ENCODE measurements around the gene CASS4. TPM values are rescaled to one million over a fixed set of nuclear protein-coding genes. Genes with fewer than 3 reads are reported as not detected.
A peak's percentile ranks its signal among the peaks of the same experiment; 100 is the strongest.

Gene CASS4
- total RNA-seq, 1 donor: under 0.01 TPM

GRCh38 chr20:56461576-56461975 is 49.5 kb downstream of the CASS4 start:
- Histone ChIP-seq H3K9me3 (ENCODE audit: low read depth, low read length) (no peaks in the 10 kb centered on the region), H3K36me3 (ENCODE audit: insufficient read depth, low read length) (no peaks in the 10 kb centered on the region), H3K4me3 (ENCODE audit: insufficient read depth, low read length) (no peak overlapping the region), H3K27me3 (ENCODE audit: insufficient read depth, low read length) (no peaks in the 10 kb centered on the region), H3K27ac (ENCODE audit: low read depth, low read length) (no peak overlapping the region), H4K20me1 (ENCODE audit: insufficient read depth, low read length) (no peaks in the 10 kb centered on the region), H2AFZ (ENCODE audit: low read length) (no peak overlapping the region), H3K79me2 (ENCODE audit: insufficient read depth, low read length) (no peaks in the 10 kb centered on the region), H3K4me2 (ENCODE audit: insufficient read depth, low read length) (no peak overlapping the region), H3K4me1 (ENCODE audit: insufficient read depth, low read length) (no peaks in the 10 kb centered on the region)
- TF ChIP-seq CTCF (IDR thresholded peaks at IDR 0.05; ENCODE audit: extremely low read depth, low read depth, low read length): no peak
- no peak for DNase-seq (ENCODE audit: insufficient read length, low spot score, missing footprints)

- no peak overlapping the region for H3K4me2 ChIP-seq (ENCODE audit: insufficient read depth, low read length)
- peaks cover under 1% of the 10 kb centered on the region for H3K79me2 ChIP-seq (ENCODE audit: insufficient read depth, low read length)
- H2AFZ ChIP-seq (ENCODE audit: low read length): no peak overlapping the region
- TF ChIP-seq CTCF (IDR thresholded peaks at IDR 0.05; ENCODE audit: extremely low read depth, low read depth, low read length): no peak
- no peak for DNase-seq (ENCODE audit: insufficient read length, low spot score, missing footprints)
- no peaks in the 10 kb centered on the region for H3K27me3 ChIP-seq (ENCODE audit: insufficient read depth, low read length)
- no peak overlapping the region for H3K4me3 ChIP-seq (ENCODE audit: insufficient read depth, low read length)
- H3K9me3 ChIP-seq (ENCODE audit: low read depth, low read length): no peaks in the 10 kb centered on the region
- H3K4me1 ChIP-seq (ENCODE audit: insufficient read depth, low read length): peaks cover 6% of the 10 kb centered on the region
- H3K36me3 ChIP-seq (ENCODE audit: insufficient read depth, low read length): no peaks in the 10 kb centered on the region
- H3K27ac ChIP-seq (ENCODE audit: low read depth, low read length): no peak overlapping the region
- no peaks in the 10 kb centered on the region for H4K20me1 ChIP-seq (ENCODE audit: insufficient read depth, low read length)
Observed at GRCh38 chr20:56463428-56463827, 51.4 kb downstream of the CASS4 start.

GRCh38 chr20:56465997-56466396 is 53.9 kb downstream of the CASS4 start:
- Histone ChIP-seq H3K36me3 (ENCODE audit: insufficient read depth, low read length) (no peaks in the 10 kb centered on the region), H3K4me3 (ENCODE audit: insufficient read depth, low read length) (no peak overlapping the region), H3K79me2 (ENCODE audit: insufficient read depth, low read length) (peaks cover 26% of the 10 kb centered on the region), H3K27ac (ENCODE audit: low read depth, low read length) (no peak overlapping the region), H3K27me3 (ENCODE audit: insufficient read depth, low read length) (no peaks in the 10 kb centered on the region), H3K4me1 (ENCODE audit: insufficient read depth, low read length) (peaks cover 17% of the 10 kb centered on the region), H3K4me2 (ENCODE audit: insufficient read depth, low read length) (no peak overlapping the region), H4K20me1 (ENCODE audit: insufficient read depth, low read length) (no peaks in the 10 kb centered on the region), H3K9me3 (ENCODE audit: low read depth, low read length) (no peaks in the 10 kb centered on the region), H2AFZ (ENCODE audit: low read length) (peak overlapping the region; percentile 62)
- TF ChIP-seq CTCF (IDR thresholded peaks at IDR 0.05; ENCODE audit: extremely low read depth, low read depth, low read length): no peak
- DNase-seq (ENCODE audit: insufficient read length, low spot score, missing footprints): no peak

GRCh38 chr20:56467968-56468315 is 55.9 kb downstream of the CASS4 start:
- H3K27ac ChIP-seq (ENCODE audit: low read depth, low read length): peak overlapping the region; percentile 98
- H3K4me1 ChIP-seq (ENCODE audit: insufficient read depth, low read length): peaks cover 17% of the 10 kb centered on the region
- DNase-seq (ENCODE audit: insufficient read length, low spot score, missing footprints): no peak
- peaks cover 41% of the 10 kb centered on the region for H3K79me2 ChIP-seq (ENCODE audit: insufficient read depth, low read length)
- no peaks in the 10 kb centered on the region for H4K20me1 ChIP-seq (ENCODE audit: insufficient read depth, low read length)
- TF ChIP-seq CTCF (IDR thresholded peaks at IDR 0.05; ENCODE audit: extremely low read depth, low read depth, low read length): no peak
- no peaks in the 10 kb centered on the region for H3K27me3 ChIP-seq (ENCODE audit: insufficient read depth, low read length)
- H2AFZ ChIP-seq (ENCODE audit: low read length): peak overlapping the region; percentile 98
- peak overlapping the region; percentile 91 for H3K4me2 ChIP-seq (ENCODE audit: insufficient read depth, low read length)
- no peaks in the 10 kb centered on the region for H3K9me3 ChIP-seq (ENCODE audit: low read depth, low read length)
- H3K36me3 ChIP-seq (ENCODE audit: insufficient read depth, low read length): peaks cover 2% of the 10 kb centered on the region
- peak overlapping the region; percentile 97 for H3K4me3 ChIP-seq (ENCODE audit: insufficient read depth, low read length)
